ENCODE results near the gene PARD3B. TPM values are rescaled to one million over a fixed set of nuclear protein-coding genes. Genes with fewer than 3 reads are reported as not detected.

Gene PARD3B
- polyA plus RNA-seq, 3 donors: not detected

- Histone ChIP-seq H3K9ac (ENCODE audit: insufficient read depth, low read length, poor library complexity, severe bottlenecking) (no peak overlapping the region), H3K27ac (ENCODE audit: low read depth in 1 of 2, low read length in 2 of 2) (no peak overlapping the region), H3K27me3 (ENCODE audit: control insufficient read depth in 2 of 2, insufficient read depth in 2 of 2, low read length in 2 of 2) (no peaks in the 10 kb centered on the region), H3K4me2 (replicated peaks; ENCODE audit: extremely low read depth, low read length, poor library complexity, severe bottlenecking) (no peak overlapping the region), H4K20me1 (ENCODE audit: insufficient read depth, low read length) (no peaks in the 10 kb centered on the region), H2AFZ (ENCODE audit: insufficient read depth, low read depth, low read length, poor library complexity, severe bottlenecking) (no peak overlapping the region), H3K4me1 (ENCODE audit: control insufficient read depth in 1 of 2, insufficient read depth in 2 of 2, low read length in 2 of 2) (no peaks in the 10 kb centered on the region), H3K36me3 (replicated peaks in 1 of 2; ENCODE audit: control insufficient read depth in 1 of 2, insufficient read depth in 2 of 2, low read length in 2 of 2) (no peaks in the 10 kb centered on the region), H3K79me2 (ENCODE audit: insufficient read depth, low read length) (no peaks in the 10 kb centered on the region), H3K4me3 (replicated peaks in 1 of 3; ENCODE audit: low read depth in 2 of 3, low read length in 3 of 3) (no peak overlapping the region), H3K9me3 (replicated peaks in 1 of 2; ENCODE audit: control insufficient read depth in 1 of 2, insufficient read depth in 1 of 2, low read length in 2 of 2) (no peaks in the 10 kb centered on the region)
- intact Hi-C loops (cut with micrococcal nuclease): no loop called here
- Mint-ChIP-seq H3K36me3 (no peaks in the 10 kb centered on the region), H3K4me1 (peaks cover 4% of the 10 kb centered on the region), H3K27me3 (ENCODE audit: low read depth in 3 of 3) (no peaks in the 10 kb centered on the region), H3K9me3 (peaks cover 0 to 6% (median 0%) of the 10 kb centered on the region in 7 donors), H3K27ac (no peak overlapping the region), H3K4me3 (no peak overlapping the region)
- no peak for TF ChIP-seq CTCF (IDR thresholded peaks at IDR 0.05)
- DNase-seq: no peak
These were observed 937.8 kb downstream of the PARD3B start for GRCh38 chr2:205483095-205483494.

- Histone ChIP-seq H3K4me3 (replicated peaks in 1 of 3; ENCODE audit: low read depth in 2 of 3, low read length in 3 of 3) (no peak overlapping the region), H3K4me1 (ENCODE audit: control insufficient read depth in 1 of 2, insufficient read depth in 2 of 2, low read length in 2 of 2) (no peaks in the 10 kb centered on the region), H3K79me2 (ENCODE audit: insufficient read depth, low read length) (no peaks in the 10 kb centered on the region), H2AFZ (ENCODE audit: insufficient read depth, low read depth, low read length, poor library complexity, severe bottlenecking) (no peak overlapping the region), H3K27ac (ENCODE audit: low read depth in 1 of 2, low read length in 2 of 2) (no peak overlapping the region), H4K20me1 (ENCODE audit: insufficient read depth, low read length) (no peaks in the 10 kb centered on the region), H3K27me3 (ENCODE audit: control insufficient read depth in 2 of 2, insufficient read depth in 2 of 2, low read length in 2 of 2) (no peaks in the 10 kb centered on the region), H3K4me2 (replicated peaks; ENCODE audit: extremely low read depth, low read length, poor library complexity, severe bottlenecking) (no peak overlapping the region), H3K9ac (ENCODE audit: insufficient read depth, low read length, poor library complexity, severe bottlenecking) (no peak overlapping the region), H3K36me3 (replicated peaks in 1 of 2; ENCODE audit: control insufficient read depth in 1 of 2, insufficient read depth in 2 of 2, low read length in 2 of 2) (no peaks in the 10 kb centered on the region), H3K9me3 (replicated peaks in 1 of 2; ENCODE audit: control insufficient read depth in 1 of 2, insufficient read depth in 1 of 2, low read length in 2 of 2) (no peaks in the 10 kb centered on the region)
- no peak overlapping the region for H3K4me3 Mint-ChIP-seq
- no peaks in the 10 kb centered on the region for H3K36me3 Mint-ChIP-seq
- H3K27ac Mint-ChIP-seq: no peak overlapping the region
- H3K9me3 Mint-ChIP-seq: peaks cover 0 to 8% (median 0%) of the 10 kb centered on the region in 7 donors
- no peak for TF ChIP-seq CTCF (IDR thresholded peaks at IDR 0.05)
- H3K27me3 Mint-ChIP-seq (ENCODE audit: low read depth in 3 of 3): no peaks in the 10 kb centered on the region
- DNase-seq: no peak
- intact Hi-C loops (cut with micrococcal nuclease): no loop called here
- WGBS (ENCODE audit: insufficient coverage): 100% methylated on average over 1 of the region's 2 CpGs
- peaks cover 4% of the 10 kb centered on the region for H3K4me1 Mint-ChIP-seq
These were observed 938.9 kb downstream of the PARD3B start for GRCh38 chr2:205484215-205484614.

Measured in CD14-positive monocyte (primary cell).